WTC11 (cell line): ENCODE data around the gene UPF2. TPM values are rescaled to one million over a fixed set of nuclear protein-coding genes. Genes with fewer than 3 reads are reported as not detected.

Experiments
- ATAC-seq: fragments of 200-7000 bp; cut with Tn5 transposase; 2 replicates; pipeline ENCODE4 v1.10.0; 2021; ENCODE audit warnings: mild to moderate bottlenecking, moderate library complexity
- CTCF ChIA-PET: fragments of 300-600 bp; sonication (Branson Sonifier 250); formaldehyde crosslinking; loops from one replicate; lab custom pipeline; 2021; ENCODE audit warnings: antibody characterized with exemption; lab: Charles Lee
- POLR2A ChIA-PET: fragments of 350-600 bp; sonication (Branson Sonifier 250); formaldehyde crosslinking; loops from one replicate; lab custom pipeline; 2021; ENCODE audit warnings: antibody characterized with exemption; lab: Charles Lee
- DNase-seq: peaks from one replicate; pipeline ENCODE4 v3.0.0; 2021; ENCODE audit warnings: low spot score
- H3K27ac Mint-ChIP-seq: 2 replicates; pipeline ENCODE4 v1.8.0; 2021; ENCODE audit warnings: mixed read lengths
- H3K27me3 Mint-ChIP-seq: 2 replicates; pipeline ENCODE4 v1.8.0; 2021; ENCODE audit warnings: low read depth, mild to moderate bottlenecking, moderate library complexity, mixed read lengths
- H3K36me3 Mint-ChIP-seq: 2 replicates; pipeline ENCODE4 v1.8.0; 2021; ENCODE audit warnings: mixed read lengths
- H3K4me1 Mint-ChIP-seq: 2 replicates; pipeline ENCODE4 v1.8.0; 2022; ENCODE audit warnings: mixed read lengths
- H3K4me3 Mint-ChIP-seq: 2 replicates; pipeline ENCODE4 v1.8.0; 2021; ENCODE audit warnings: mild to moderate bottlenecking, moderate library complexity, mixed read lengths
- H3K9me3 Mint-ChIP-seq: 2 replicates; pipeline ENCODE4 v1.8.0; 2021; ENCODE audit warnings: mixed read lengths
- ATF3 ChIP-seq: sonication (generic); formaldehyde crosslinking; conservative IDR thresholded peaks from 2 replicates; pipeline ENCODE4 v1.8.1; 2022; ENCODE audit warnings: mild to moderate bottlenecking, missing genetic modification reagents
- ATF6 ChIP-seq: sonication (generic); formaldehyde crosslinking; IDR thresholded peaks from 2 replicates; pipeline ENCODE4 v1.8.1; 2023; ENCODE audit warnings: mild to moderate bottlenecking, missing genetic modification reagents
- CREB1 ChIP-seq: sonication (generic); formaldehyde crosslinking; IDR thresholded peaks from 2 replicates; pipeline ENCODE4 v1.8.0; 2023; ENCODE audit warnings: mild to moderate bottlenecking, missing genetic modification reagents
- CTCF ChIP-seq: fragments of 200-600 bp; IDR thresholded peaks from 2 replicates; pipeline ENCODE4 v1.8.0; 2022; ENCODE audit warnings: antibody characterized with exemption
- ELF4 ChIP-seq: sonication (generic); formaldehyde crosslinking; IDR thresholded peaks from 2 replicates; pipeline ENCODE4 v1.8.1; 2022; ENCODE audit warnings: low read depth, mild to moderate bottlenecking, moderate library complexity, missing genetic modification reagents
- FOXK1 ChIP-seq: sonication (generic); formaldehyde crosslinking; IDR thresholded peaks from 2 replicates; pipeline ENCODE4 v1.8.0; 2022; ENCODE audit warnings: mild to moderate bottlenecking, moderate library complexity, missing genetic modification reagents
- GRHL2 ChIP-seq: fragments of 250-450 bp; sonication (Bioruptor Pico); IDR thresholded peaks from 2 replicates; pipeline ENCODE4 v1.8.0; 2022; ENCODE audit warnings: mild to moderate bottlenecking, moderate library complexity; ENCODE audit not compliant: insufficient replicate concordance, severe bottlenecking
- IRF1 ChIP-seq: sonication (generic); formaldehyde crosslinking; IDR thresholded peaks from 2 replicates; pipeline ENCODE4 v1.8.0; 2023; ENCODE audit warnings: missing genetic modification reagents
- IRF2 ChIP-seq: sonication (generic); formaldehyde crosslinking; IDR thresholded peaks from 2 replicates; pipeline ENCODE4 v1.8.0; 2022; ENCODE audit warnings: low read depth, missing genetic modification reagents, borderline replicate concordance
- MXD4 ChIP-seq: fragments of 250-450 bp; sonication (Bioruptor Pico); IDR thresholded peaks from 2 replicates; pipeline ENCODE4 v1.8.0; 2021; ENCODE audit warnings: mild to moderate bottlenecking, moderate library complexity, borderline replicate concordance
- NFATC4 ChIP-seq: fragments of 250-450 bp; sonication (Bioruptor Pico); IDR thresholded peaks from 2 replicates; pipeline ENCODE4 v1.9.0; 2021; ENCODE audit warnings: mild to moderate bottlenecking
- NFE2L1 ChIP-seq: sonication (generic); formaldehyde crosslinking; IDR thresholded peaks from 2 replicates; pipeline ENCODE4 v1.8.1; 2023; ENCODE audit warnings: missing genetic modification reagents
- NR2C2 ChIP-seq: sonication (generic); formaldehyde crosslinking; IDR thresholded peaks from 2 replicates; pipeline ENCODE4 v1.8.0; 2022; ENCODE audit warnings: mild to moderate bottlenecking, missing genetic modification reagents
- RORB ChIP-seq: fragments of 250-450 bp; sonication (Bioruptor Pico); IDR thresholded peaks from 2 replicates; pipeline ENCODE4 v1.9.0; 2021; ENCODE audit warnings: mild to moderate bottlenecking
- SP1 ChIP-seq: sonication (generic); formaldehyde crosslinking; conservative IDR thresholded peaks from 2 replicates; pipeline ENCODE4 v1.8.1; 2022; ENCODE audit warnings: missing genetic modification reagents
- TEAD1 ChIP-seq: sonication (generic); formaldehyde crosslinking; IDR thresholded peaks from 2 replicates; pipeline ENCODE4 v1.8.0; 2022; ENCODE audit warnings: mild to moderate bottlenecking, missing genetic modification reagents
- ZBTB21 ChIP-seq: sonication (generic); formaldehyde crosslinking; IDR thresholded peaks from 2 replicates; pipeline ENCODE4 v1.8.1; 2023; ENCODE audit warnings: mild to moderate bottlenecking, missing genetic modification reagents, borderline replicate concordance
- ZMAT4 ChIP-seq: fragments of 250-450 bp; sonication (Bioruptor Pico); IDR thresholded peaks from 2 replicates; pipeline ENCODE4 v1.9.0; 2021; ENCODE audit warnings: mild to moderate bottlenecking
- ZNF263 ChIP-seq: sonication (generic); formaldehyde crosslinking; IDR thresholded peaks from 2 replicates; pipeline ENCODE4 v1.8.1; 2022; ENCODE audit warnings: low read depth, mild to moderate bottlenecking, moderate library complexity, missing genetic modification reagents
- ZNF281 ChIP-seq: sonication (generic); formaldehyde crosslinking; IDR thresholded peaks from 2 replicates; pipeline ENCODE4 v1.8.0; 2023; ENCODE audit warnings: mild to moderate bottlenecking, missing genetic modification reagents
- ZNF423 ChIP-seq: fragments of 250-450 bp; sonication (Bioruptor Pico); IDR thresholded peaks from 2 replicates; pipeline ENCODE4 v2.1.2; 2022; ENCODE audit warnings: mild to moderate bottlenecking, moderate library complexity
- ZNF671 ChIP-seq: fragments of 250-450 bp; sonication (Bioruptor Pico); IDR thresholded peaks from 2 replicates; pipeline ENCODE4 v1.8.0; 2021; ENCODE audit warnings: mild to moderate bottlenecking
- total RNA-seq: library from RNA; stranded (reverse); gene quantifications from 3 replicates; pipeline ENCODE4 v1.2.3, GENCODE V29; 2021

Gene UPF2
- total RNA-seq, 1 experiment from 2014 or later = 24.3 TPM

- H3K36me3 Mint-ChIP-seq = no peaks in the 10 kb centered on the region
- H3K27ac Mint-ChIP-seq = no peak overlapping the region; the same call in 1 of the 2 replicates
- ATAC-seq (peak; percentile 25), DNase-seq (no peak)
- no peak for TF ChIP-seq ATF3 (CRISPR knock-in tag)
- TF ChIP-seq GRHL2 = no peak
- no peak for TF ChIP-seq ZBTB21 (CRISPR knock-in tag)
- TF ChIP-seq IRF1 (CRISPR knock-in tag) = no peak
- TF ChIP-seq NFE2L1 = no peak
- POLR2A ChIA-PET = interaction anchor here (0.6 kb wide), 1 partner anchor 216 kb away, joined by 5 read pairs; no protein-coding TSS in a partner anchor
- H3K4me3 Mint-ChIP-seq = no peak overlapping the region
- H3K4me1 Mint-ChIP-seq = peaks cover 13% of the 10 kb centered on the region
- CTCF ChIA-PET = interaction anchor here (0.9 to 1.9 kb wide), 9 partner anchors 9 to 130 kb away, joined by 3 to 12 read pairs (median 3); no protein-coding TSS in a partner anchor
- no peaks in the 10 kb centered on the region for H3K27me3 Mint-ChIP-seq
- no peaks in the 10 kb centered on the region for H3K9me3 Mint-ChIP-seq
Observed at GRCh38 chr10:11913079-11913641, 129.4 kb downstream of the UPF2 start.

- ChIA-PET CTCF (interaction anchor here (1.7 kb wide), 1 partner anchor 29 kb away, joined by 8 read pairs; no protein-coding TSS in a partner anchor), POLR2A (no interaction called here)
- Mint-ChIP-seq H3K9me3 (no peaks in the 10 kb centered on the region), H3K27me3 (no peaks in the 10 kb centered on the region), H3K36me3 (no peaks in the 10 kb centered on the region), H3K27ac (no peak overlapping the region), H3K4me1 (peaks cover 9% of the 10 kb centered on the region), H3K4me3 (no peak overlapping the region)
- no peak for ATAC-seq
- TF ChIP-seq GRHL2 (no peak), FOXK1 (CRISPR knock-in tag) (no peak), NR2C2 (no peak), CTCF (no peak), IRF2 (CRISPR knock-in tag) (no peak), ATF6 (CRISPR knock-in tag) (no peak), ZNF423 (CRISPR knock-in tag) (no peak), ZNF671 (CRISPR knock-in tag) (no peak), RORB (CRISPR knock-in tag) (no peak), ELF4 (CRISPR knock-in tag) (no peak), MXD4 (CRISPR knock-in tag) (no peak)
- no peak for DNase-seq
Observed at GRCh38 chr10:11910102-11910501, 132.5 kb downstream of the UPF2 start.

GRCh38 chr10:11909618-11910017 lies 133.0 kb downstream of the UPF2 start:
- no peak overlapping the region for H3K27ac Mint-ChIP-seq
- ChIA-PET CTCF (interaction anchor here (0.8 to 1.7 kb wide), 2 partner anchors 28 to 56 kb away, joined by 3 to 8 read pairs; no protein-coding TSS in a partner anchor), POLR2A (no interaction called here)
- H3K9me3 Mint-ChIP-seq = no peaks in the 10 kb centered on the region
- H3K4me3 Mint-ChIP-seq = no peak overlapping the region
- H3K36me3 Mint-ChIP-seq = no peaks in the 10 kb centered on the region
- no peak for DNase-seq
- ATAC-seq = no peak
- H3K4me1 Mint-ChIP-seq = peaks cover 9% of the 10 kb centered on the region
- TF ChIP-seq NFATC4 (CRISPR knock-in tag) (no peak), SP1 (no peak), ZNF423 (CRISPR knock-in tag) (no peak), ZNF263 (CRISPR knock-in tag) (no peak), ZMAT4 (CRISPR knock-in tag) (no peak), TEAD1 (CRISPR knock-in tag) (no peak), CREB1 (CRISPR knock-in tag) (no peak), GRHL2 (no peak), ZNF281 (no peak)
- no peaks in the 10 kb centered on the region for H3K27me3 Mint-ChIP-seq
